Panc1 (cell line): ENCODE data around the gene AFG3L2.

Experiments
- CTCF ChIP-seq: fragments of 450-650 bp; IDR thresholded peaks from 2 replicates; pipeline ENCODE4 v1.5.1; 2017; ENCODE audit warnings: mild to moderate bottlenecking
- POLR2AphosphoS5 ChIP-seq: IDR thresholded peaks from 2 replicates; pipeline ENCODE4 v1.6.1; 2012; ENCODE audit warnings: mild to moderate bottlenecking, low read depth, low read length, moderate library complexity

- no peak for TF ChIP-seq CTCF
- TF ChIP-seq POLR2AphosphoS5: no peak
These were observed 16.5 kb upstream of the AFG3L2 start for GRCh38 chr18:12393510-12393909.
